HepG2 (cell line): ENCODE measurements around the gene TK1. TPM values are rescaled to one million over a fixed set of nuclear protein-coding genes. Genes with fewer than 3 reads are reported as not detected.
A peak's percentile ranks its signal among the peaks of the same experiment; 100 is the strongest.

ENCODE experiments used
- ATRX ChIP-seq: sonication (generic); formaldehyde crosslinking; IDR thresholded peaks from 2 replicates; pipeline ENCODE4 v1.4.0; 2020; ENCODE audit warnings: missing genetic modification reagents, borderline replicate concordance
- GTF3A ChIP-seq: sonication (generic); formaldehyde crosslinking; conservative IDR thresholded peaks from 2 replicates; pipeline ENCODE4 v1.4.0; 2020; ENCODE audit warnings: mild to moderate bottlenecking, missing genetic modification reagents
- KLF16 ChIP-seq, 2 experiments: sonication (generic) in 1 of 2; formaldehyde crosslinking in 1 of 2; IDR thresholded peaks; 2 replicates each; pipeline versions ENCODE4 v1.6.1 to v1.8.0; 2016 to 2023; ENCODE audit warnings: missing genetic modification reagents in 2 of 2, missing compliant biosample characterization in 1 of 2
- MLLT10 ChIP-seq: sonication (generic); formaldehyde crosslinking; IDR thresholded peaks from 2 replicates; pipeline ENCODE4 v1.4.0; 2020; ENCODE audit warnings: missing genetic modification reagents
- POLR2G ChIP-seq: fragments of 200-400 bp; formaldehyde crosslinking; IDR thresholded peaks from 2 replicates; pipeline ENCODE4 v1.6.1; 2018; ENCODE audit warnings: mild to moderate bottlenecking, low read depth, low read length, moderate library complexity
- SNRNP70 ChIP-seq: fragments of 200-400 bp; formaldehyde crosslinking; IDR thresholded peaks from 2 replicates; pipeline ENCODE4 v1.6.1; 2017; ENCODE audit warnings: mild to moderate bottlenecking, low read depth, low read length, moderate library complexity
- ZBTB8A ChIP-seq: sonication (generic); formaldehyde crosslinking; IDR thresholded peaks from 2 replicates; pipeline ENCODE4 v1.4.0; 2020; ENCODE audit warnings: mild to moderate bottlenecking, low read depth, missing genetic modification reagents, borderline replicate concordance
- ZFP36 ChIP-seq: fragments of 150-350 bp; IDR thresholded peaks from 2 replicates; pipeline ENCODE4 v1.6.1; 2018; ENCODE audit warnings: borderline replicate concordance, low read length, low read depth; ENCODE audit not compliant: partially characterized antibody
- ZNF431 ChIP-seq: sonication (generic); formaldehyde crosslinking; IDR thresholded peaks from 2 replicates; pipeline ENCODE4 v1.9.0; 2022; ENCODE audit warnings: missing genetic modification reagents, low read depth, mild to moderate bottlenecking, borderline replicate concordance
- ZNF563 ChIP-seq: sonication (generic); formaldehyde crosslinking; IDR thresholded peaks from 2 replicates; pipeline ENCODE4 v1.8.0; 2022; ENCODE audit warnings: mild to moderate bottlenecking, moderate library complexity, missing genetic modification reagents
- ZNF605 ChIP-seq: sonication (generic); formaldehyde crosslinking; IDR thresholded peaks from 2 replicates; pipeline ENCODE4 v1.8.0; 2022; ENCODE audit warnings: mild to moderate bottlenecking, missing genetic modification reagents
- ZNF644 ChIP-seq: IDR thresholded peaks from 2 replicates; pipeline ENCODE4 v1.6.1; 2016; ENCODE audit warnings: low read depth
- ZNF709 ChIP-seq: sonication (generic); formaldehyde crosslinking; IDR thresholded peaks from 2 replicates; pipeline ENCODE4 v1.5.0; 2020; ENCODE audit warnings: mild to moderate bottlenecking, missing genetic modification reagents
- ZNF879 ChIP-seq: sonication (generic); formaldehyde crosslinking; IDR thresholded peaks from 2 replicates; pipeline ENCODE4 v1.8.1; 2023; ENCODE audit warnings: missing genetic modification reagents
- ZSCAN31 ChIP-seq: sonication (generic); formaldehyde crosslinking; IDR thresholded peaks from 2 replicates; pipeline ENCODE4 v1.5.0; 2020; ENCODE audit warnings: low read depth, mild to moderate bottlenecking, missing genetic modification reagents
- ZZZ3 ChIP-seq: sonication (generic); formaldehyde crosslinking; IDR thresholded peaks from 2 replicates; pipeline ENCODE4 v1.4.0; 2020; ENCODE audit warnings: missing genetic modification reagents, mild to moderate bottlenecking, borderline replicate concordance
- polyA plus RNA-seq, 8 experiments: library from polyadenylated mRNA; depleted of rRNA in 3 of 8; stranded (reverse) in 7 of 8; unstranded in 1 of 8; fragments of >200 nt; fragmentation: Illumina TruSeq in 4 of 8; extraction: Trizol in 4 of 8; gene quantifications; 2 replicates each; pipeline versions ENCODE4 v1.2.1 to v1.2.3, GENCODE V29; 2011 to 2016; ENCODE audit warnings: low read depth in 4 of 8, missing spikeins in 1 of 8, mixed read lengths in 1 of 8; ENCODE audit not compliant: insufficient read depth in 1 of 8
- total RNA-seq, 5 experiments: library from RNA; depleted of rRNA; stranded (reverse); fragments of >200 nt; fragmentation: Illumina TruSeq; extraction: Trizol; gene quantifications; 2 replicates each; pipeline ENCODE4 v1.2.3, GENCODE V29; 2016; ENCODE audit warnings: low read depth in 1 of 5
- TF ChIP-seq, protein P1 (sequence below): fragments of 450-650 bp; IDR thresholded peaks from 2 replicates; pipeline ENCODE4 v1.6.1; 2017; ENCODE audit warnings: mild to moderate bottlenecking
- TF ChIP-seq, protein P2 (sequence below): sonication (generic); formaldehyde crosslinking; IDR thresholded peaks from 2 replicates; pipeline ENCODE4 v1.5.0; 2020; ENCODE audit warnings: missing genetic modification reagents
- TF ChIP-seq, protein P3 (sequence below): IDR thresholded peaks from 2 replicates; pipeline ENCODE4 v1.6.1; 2018; ENCODE audit warnings: missing genetic modification reagents, mild to moderate bottlenecking, missing compliant biosample characterization
- TF ChIP-seq, protein P4 (sequence below): sonication (generic); formaldehyde crosslinking; IDR thresholded peaks from 2 replicates; pipeline ENCODE4 v1.4.0; 2020; ENCODE audit warnings: missing genetic modification reagents, low read depth, mild to moderate bottlenecking, borderline replicate concordance
- TF ChIP-seq, protein P5 (sequence below): sonication (generic); formaldehyde crosslinking; IDR thresholded peaks from 2 replicates; pipeline ENCODE4 v1.5.1; 2020; ENCODE audit warnings: missing genetic modification reagents, mild to moderate bottlenecking, borderline replicate concordance

Gene TK1
- total and polyA plus RNA-seq, 2 of the 13 experiments (the other 11 are each of a cell fraction or from before 2014, with no cell fraction given) = 45.0 to 96.0 TPM

DNA sequence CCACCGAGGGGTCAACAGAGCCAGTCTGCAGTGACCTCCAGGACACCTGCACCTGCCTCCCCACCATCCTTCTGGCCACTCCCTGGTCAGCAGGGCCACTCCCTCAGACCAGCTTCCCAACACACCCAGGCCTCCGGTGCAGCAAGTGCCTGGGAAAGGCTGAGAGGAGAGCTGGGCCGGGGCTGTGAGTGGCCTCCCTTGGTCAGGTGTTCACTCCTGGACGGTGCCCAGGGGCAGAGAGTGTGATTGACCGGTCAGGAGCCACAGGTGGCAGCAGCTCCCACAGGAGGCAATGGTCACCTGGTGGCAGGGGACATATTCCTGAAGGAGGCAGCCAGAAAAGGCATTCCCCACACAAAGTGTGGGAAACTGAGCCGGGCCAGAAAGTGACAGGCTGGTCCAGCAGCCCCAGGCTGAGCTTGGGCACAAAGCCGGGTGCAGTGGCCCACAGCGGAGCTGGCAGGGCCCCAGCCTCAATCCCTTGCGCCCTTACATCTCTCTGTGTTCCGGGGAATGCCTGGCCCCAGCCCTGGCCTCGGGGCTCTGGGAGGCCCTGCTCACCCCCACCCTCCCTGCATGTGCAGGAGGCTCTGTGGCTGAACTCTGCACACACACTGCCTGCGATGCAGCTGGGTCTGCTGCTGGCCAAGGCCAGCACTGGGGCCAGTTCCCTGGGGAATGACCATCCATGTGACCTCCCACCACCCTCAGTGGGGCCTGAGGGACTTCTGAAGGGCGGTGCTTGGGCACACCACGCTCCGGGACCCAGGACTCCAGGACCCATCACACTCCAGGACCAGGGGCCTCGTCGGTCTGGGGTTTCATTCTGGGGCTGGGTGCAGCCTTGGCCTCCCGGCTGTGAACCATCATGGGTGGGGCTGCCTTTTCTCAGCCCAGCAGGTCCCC is 41.9 kb downstream of the TK1 start (continued):
- TF ChIP-seq, protein P1, sequence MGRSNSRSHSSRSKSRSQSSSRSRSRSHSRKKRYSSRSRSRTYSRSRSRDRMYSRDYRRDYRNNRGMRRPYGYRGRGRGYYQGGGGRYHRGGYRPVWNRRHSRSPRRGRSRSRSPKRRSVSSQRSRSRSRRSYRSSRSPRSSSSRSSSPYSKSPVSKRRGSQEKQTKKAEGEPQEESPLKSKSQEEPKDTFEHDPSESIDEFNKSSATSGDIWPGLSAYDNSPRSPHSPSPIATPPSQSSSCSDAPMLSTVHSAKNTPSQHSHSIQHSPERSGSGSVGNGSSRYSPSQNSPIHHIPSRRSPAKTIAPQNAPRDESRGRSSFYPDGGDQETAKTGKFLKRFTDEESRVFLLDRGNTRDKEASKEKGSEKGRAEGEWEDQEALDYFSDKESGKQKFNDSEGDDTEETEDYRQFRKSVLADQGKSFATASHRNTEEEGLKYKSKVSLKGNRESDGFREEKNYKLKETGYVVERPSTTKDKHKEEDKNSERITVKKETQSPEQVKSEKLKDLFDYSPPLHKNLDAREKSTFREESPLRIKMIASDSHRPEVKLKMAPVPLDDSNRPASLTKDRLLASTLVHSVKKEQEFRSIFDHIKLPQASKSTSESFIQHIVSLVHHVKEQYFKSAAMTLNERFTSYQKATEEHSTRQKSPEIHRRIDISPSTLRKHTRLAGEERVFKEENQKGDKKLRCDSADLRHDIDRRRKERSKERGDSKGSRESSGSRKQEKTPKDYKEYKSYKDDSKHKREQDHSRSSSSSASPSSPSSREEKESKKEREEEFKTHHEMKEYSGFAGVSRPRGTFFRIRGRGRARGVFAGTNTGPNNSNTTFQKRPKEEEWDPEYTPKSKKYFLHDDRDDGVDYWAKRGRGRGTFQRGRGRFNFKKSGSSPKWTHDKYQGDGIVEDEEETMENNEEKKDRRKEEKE = no peak
- TF ChIP-seq ZNF431 (CRISPR knock-in tag) (no peak), ZNF879 (CRISPR knock-in tag) (0 out of 2 replicates have a peak, but pooled peaks have one; percentile 68), ZBTB8A (no peak), POLR2G (no peak), SNRNP70 (no peak), MLLT10 (no peak), ZNF563 (peak; percentile 52; the same call in 1 of the 2 replicates), ZZZ3 (CRISPR knock-in tag) (no peak; the same call in 1 of the 2 replicates), GTF3A (CRISPR knock-in tag) (no peak), ZNF605 (no peak), ATRX (CRISPR knock-in tag) (no peak), ZNF644 (CRISPR knock-in tag) (peak; percentile 53; the same call in 1 of the 2 replicates), ZFP36 (no peak), ZNF709 (CRISPR knock-in tag) (peak; percentile 43; the same call in 1 of the 2 replicates), ZSCAN31 (CRISPR knock-in tag) (peak; percentile 84), KLF16 (CRISPR knock-in tag; IDR thresholded peaks at IDR 0.05) (0 out of 4 replicates have a peak, but pooled peaks have one; percentile 28 to 36)
- TF ChIP-seq, protein P2, sequence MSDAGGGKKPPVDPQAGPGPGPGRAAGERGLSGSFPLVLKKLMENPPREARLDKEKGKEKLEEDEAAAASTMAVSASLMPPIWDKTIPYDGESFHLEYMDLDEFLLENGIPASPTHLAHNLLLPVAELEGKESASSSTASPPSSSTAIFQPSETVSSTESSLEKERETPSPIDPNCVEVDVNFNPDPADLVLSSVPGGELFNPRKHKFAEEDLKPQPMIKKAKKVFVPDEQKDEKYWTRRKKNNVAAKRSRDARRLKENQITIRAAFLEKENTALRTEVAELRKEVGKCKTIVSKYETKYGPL (CRISPR knock-in tag) = no peak
- TF ChIP-seq, protein P3, sequence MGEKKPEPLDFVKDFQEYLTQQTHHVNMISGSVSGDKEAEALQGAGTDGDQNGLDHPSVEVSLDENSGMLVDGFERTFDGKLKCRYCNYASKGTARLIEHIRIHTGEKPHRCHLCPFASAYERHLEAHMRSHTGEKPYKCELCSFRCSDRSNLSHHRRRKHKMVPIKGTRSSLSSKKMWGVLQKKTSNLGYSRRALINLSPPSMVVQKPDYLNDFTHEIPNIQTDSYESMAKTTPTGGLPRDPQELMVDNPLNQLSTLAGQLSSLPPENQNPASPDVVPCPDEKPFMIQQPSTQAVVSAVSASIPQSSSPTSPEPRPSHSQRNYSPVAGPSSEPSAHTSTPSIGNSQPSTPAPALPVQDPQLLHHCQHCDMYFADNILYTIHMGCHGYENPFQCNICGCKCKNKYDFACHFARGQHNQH = peak; percentile 74; the same call in 1 of the 2 replicates
- TF ChIP-seq, protein P4, sequence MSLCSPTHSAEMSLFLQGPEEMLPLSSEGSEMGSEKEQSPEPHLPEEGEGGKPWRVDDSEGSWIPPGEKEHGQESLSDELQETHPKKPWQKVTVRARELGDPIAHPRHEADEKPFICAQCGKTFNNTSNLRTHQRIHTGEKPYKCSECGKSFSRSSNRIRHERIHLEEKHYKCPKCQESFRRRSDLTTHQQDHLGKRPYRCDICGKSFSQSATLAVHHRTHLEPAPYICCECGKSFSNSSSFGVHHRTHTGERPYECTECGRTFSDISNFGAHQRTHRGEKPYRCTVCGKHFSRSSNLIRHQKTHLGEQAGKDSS (CRISPR knock-in tag) = peak; percentile 95; the same call in 1 of the 2 replicates
- TF ChIP-seq, protein P5, sequence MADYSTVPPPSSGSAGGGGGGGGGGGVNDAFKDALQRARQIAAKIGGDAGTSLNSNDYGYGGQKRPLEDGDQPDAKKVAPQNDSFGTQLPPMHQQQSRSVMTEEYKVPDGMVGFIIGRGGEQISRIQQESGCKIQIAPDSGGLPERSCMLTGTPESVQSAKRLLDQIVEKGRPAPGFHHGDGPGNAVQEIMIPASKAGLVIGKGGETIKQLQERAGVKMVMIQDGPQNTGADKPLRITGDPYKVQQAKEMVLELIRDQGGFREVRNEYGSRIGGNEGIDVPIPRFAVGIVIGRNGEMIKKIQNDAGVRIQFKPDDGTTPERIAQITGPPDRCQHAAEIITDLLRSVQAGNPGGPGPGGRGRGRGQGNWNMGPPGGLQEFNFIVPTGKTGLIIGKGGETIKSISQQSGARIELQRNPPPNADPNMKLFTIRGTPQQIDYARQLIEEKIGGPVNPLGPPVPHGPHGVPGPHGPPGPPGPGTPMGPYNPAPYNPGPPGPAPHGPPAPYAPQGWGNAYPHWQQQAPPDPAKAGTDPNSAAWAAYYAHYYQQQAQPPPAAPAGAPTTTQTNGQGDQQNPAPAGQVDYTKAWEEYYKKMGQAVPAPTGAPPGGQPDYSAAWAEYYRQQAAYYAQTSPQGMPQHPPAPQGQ (CRISPR knock-in tag) = no peak
